Right forelimb (tissue), 1 donor: Measurements from ENCODE around the gene RALGAPA1.

Experiments
- DNase-seq: peaks from one replicate; pipeline ENCODE4 v3.0.0-alpha.2; 2018

Gene RALGAPA1

DNA sequence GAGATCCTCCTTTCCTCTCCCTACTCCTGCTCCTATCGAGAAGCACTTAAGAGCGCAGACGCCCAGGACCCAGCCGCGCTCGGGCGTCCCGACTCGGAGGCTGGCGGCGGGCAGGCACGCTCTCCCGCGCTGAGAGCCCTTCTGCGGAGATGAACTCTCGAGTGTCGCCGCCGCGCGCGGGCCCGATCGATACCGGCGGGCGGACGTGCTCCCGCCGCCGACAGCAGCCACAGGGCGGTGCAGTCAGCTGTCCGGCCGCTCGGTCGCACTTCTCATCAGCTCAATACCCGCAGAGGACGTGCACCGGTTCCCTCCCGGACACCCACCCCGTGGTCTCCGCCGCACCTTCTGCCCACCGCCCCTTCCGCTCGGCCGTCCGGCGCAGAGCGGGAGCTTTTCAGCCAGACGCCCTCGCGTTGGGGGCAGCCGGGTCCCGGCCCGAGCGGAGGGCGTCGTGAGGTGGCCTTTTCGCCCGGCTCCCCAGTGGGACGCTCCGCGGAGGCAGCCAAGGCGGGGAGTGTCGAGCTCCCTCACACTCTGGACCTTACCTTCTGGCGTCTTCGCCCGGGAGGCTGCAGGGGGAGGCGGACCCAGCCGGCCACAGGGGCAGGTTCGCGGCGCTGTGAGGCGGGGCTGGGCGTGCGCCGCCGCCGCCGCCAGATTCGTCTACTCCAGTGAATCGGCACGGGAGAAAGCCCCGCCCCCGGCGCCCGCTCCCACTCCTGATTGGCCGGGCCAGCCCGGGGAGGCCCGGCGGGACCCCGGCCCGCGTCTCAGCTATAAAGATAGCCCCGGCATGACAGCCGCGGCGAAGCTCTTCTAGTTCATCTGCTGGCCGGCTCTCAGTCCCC is 275.5 kb downstream of the RALGAPA1 start, which contains the start of gene INSM2:
TSS of gene INSM2 (plus strand) at position 808 of the 851 bp plus-strand sequence. CDS start 89 bp downstream, outside the sequence.
- peak; percentile 63 for DNase-seq

- no peak for DNase-seq
Measured at GRCh38 chr14:35532783-35533356, 276.2 kb downstream of the RALGAPA1 start.

DNA sequence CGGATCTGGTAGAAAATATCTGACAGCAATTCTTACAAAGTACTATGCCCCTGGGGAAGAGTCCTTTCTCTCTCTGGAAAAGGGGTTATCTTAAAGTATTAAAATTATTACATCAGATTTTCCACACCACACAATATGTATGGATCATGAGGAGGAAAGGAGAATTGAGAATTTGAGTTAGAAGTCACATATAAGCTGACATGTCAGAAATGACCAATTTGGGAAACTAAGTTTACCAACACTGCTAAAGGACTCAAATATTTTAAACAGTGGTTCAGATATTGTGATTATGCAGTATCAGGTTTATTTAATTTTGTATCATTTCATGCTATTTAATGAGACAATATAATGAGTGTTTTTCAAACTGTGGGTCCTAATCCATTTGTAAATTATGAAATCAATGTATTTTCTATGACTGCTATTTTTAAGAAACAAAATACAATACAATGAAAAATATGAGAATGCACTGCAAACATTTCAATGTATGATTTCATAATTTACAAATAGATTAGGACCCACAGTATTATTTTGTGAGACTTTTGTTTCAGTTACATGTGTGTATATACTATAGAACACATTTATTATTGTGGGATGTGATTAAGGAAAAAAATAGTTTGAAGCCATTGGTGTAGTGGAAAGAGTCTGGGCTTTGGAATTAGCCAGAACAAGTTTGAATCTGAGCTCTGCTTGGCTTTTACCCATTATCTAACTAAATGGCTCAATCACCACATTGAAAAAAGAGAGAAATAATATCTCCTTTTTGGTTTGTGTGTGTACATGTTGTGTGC is 276.9 kb downstream of the RALGAPA1 start:
- no peak for DNase-seq

DNA sequence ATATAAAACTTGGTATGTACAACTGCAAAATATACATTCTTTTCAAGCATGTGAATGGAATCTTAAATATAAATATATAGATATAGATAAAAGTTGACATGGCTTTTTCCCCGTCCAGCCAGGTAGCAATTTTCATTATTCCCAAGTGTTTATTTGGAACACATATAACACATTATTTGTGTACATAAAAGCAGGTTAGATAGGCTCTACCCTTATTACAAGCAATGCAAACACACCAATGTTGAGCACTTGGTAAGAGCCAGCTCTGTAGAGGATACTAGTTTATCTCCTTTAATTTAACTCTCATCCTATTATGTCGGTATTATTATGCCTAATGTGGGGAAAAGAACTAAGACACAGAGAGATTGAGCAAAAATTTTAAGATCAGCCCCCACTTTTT is 282.1 kb downstream of the RALGAPA1 start:
- DNase-seq: no peak

DNA sequence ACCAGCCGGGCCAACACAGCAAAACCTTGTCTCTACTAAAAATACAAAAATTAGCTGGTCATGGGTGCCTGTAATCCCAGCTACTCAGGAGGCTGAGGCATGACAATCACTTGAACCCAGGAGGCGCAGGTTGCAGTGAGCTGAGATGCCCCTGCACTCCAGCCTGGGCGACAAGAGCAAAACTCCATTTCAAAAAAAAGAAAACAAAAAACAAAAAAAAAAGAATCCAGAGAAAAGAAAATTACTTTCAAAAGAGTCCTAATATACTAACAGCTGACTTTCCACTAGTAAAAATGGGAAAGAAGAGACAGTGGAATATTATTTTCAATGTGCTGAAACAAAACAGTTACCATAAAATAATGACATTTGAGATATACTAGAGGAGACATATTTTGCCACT is 283.4 kb downstream of the RALGAPA1 start:
- DNase-seq: no peak

GRCh38 chr14:35519986-35520385 is 289.1 kb downstream of the RALGAPA1 start:
- no peak for DNase-seq

DNA sequence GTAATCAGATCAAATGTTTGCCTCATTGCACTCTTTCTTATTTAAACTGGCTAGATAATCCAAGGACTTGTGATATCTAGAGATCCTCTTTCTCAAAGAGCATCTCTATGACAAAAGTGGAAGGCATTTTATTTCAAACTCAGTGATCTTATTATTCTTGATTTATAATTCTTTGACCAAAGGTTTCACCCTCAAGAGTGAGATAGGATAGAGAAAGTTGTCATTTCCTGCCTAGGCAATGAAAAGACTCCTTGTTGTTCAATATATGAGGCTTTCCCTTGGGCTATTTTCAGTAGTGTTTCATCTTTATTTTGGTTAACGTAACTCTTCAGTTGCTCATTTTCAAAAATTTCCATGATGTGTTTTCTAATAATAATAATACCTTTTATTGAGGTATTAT is 293.2 kb downstream of the RALGAPA1 start:
- no peak for DNase-seq

DNA sequence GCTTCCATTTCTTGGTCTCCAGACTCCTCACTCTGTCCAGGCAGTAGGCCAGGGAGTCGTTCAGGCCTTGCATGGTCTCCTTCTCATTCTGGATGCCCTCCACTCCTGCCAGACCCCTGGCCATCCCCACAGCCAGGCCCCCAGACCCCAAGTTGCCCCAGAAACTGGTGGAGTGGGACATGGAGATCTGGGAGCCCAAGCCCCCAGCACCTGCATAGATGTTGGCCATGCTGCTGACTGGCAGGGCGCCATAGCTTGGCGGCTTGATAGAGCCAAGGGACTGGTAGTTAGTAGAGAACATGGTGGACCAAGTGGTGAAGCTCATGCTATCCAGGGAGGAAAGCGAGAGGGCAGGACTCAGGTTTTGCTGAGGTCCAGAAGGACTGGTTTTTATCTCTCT is 296.3 kb downstream of the RALGAPA1 start:
- DNase-seq: no peak

- no peak for DNase-seq
Measured at GRCh38 chr14:35509846-35510245, 299.2 kb downstream of the RALGAPA1 start.

DNA sequence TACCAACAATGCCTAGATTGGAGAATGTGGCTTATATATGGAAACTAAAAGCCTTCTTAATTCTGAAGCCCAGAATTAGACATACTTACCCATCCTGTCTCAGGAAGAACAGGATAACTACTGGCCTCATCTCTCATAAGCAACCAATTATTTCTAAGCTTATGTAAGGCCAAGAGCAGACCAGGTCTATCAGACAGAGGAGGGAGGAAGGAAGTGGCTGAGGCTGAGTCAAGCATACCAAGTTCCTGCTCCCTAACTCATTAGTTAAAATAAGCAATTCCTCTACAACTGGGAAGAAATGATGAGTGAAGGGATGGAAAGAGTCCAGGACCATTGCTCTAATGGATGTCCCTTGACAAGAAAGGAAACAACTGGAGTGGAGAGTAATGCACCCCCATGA is 302.2 kb downstream of the RALGAPA1 start:
- no peak for DNase-seq

GRCh38 chr14:35506461-35506860 is 302.6 kb downstream of the RALGAPA1 start:
- no peak for DNase-seq

- no peak for DNase-seq
Measured at GRCh38 chr14:35504260-35504659, 304.8 kb downstream of the RALGAPA1 start.

DNA sequence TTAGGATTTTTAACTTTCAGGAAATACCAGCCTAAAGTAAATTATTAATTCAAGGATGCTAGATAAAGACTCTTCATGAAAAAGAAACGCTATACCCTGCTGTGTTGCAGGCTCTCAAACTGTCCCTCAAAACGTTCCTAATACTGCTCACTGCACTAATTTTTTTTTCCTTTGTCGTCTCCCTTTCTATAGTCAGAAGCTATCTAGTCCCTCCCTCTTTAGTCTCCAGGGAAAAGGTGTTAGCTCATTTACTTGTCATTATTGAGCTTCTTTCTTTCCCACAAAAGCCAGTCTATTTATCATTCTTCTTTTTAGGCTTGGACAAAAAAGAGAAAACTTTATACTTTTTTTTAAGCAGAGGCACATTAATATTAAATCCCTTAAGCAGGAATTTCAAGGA is 305.4 kb downstream of the RALGAPA1 start:
- DNase-seq: no peak

GRCh38 chr14:35499180-35499579 is 309.9 kb downstream of the RALGAPA1 start:
- DNase-seq: no peak

- DNase-seq: no peak
Measured at GRCh38 chr14:35495278-35495677, 313.8 kb downstream of the RALGAPA1 start.

DNA sequence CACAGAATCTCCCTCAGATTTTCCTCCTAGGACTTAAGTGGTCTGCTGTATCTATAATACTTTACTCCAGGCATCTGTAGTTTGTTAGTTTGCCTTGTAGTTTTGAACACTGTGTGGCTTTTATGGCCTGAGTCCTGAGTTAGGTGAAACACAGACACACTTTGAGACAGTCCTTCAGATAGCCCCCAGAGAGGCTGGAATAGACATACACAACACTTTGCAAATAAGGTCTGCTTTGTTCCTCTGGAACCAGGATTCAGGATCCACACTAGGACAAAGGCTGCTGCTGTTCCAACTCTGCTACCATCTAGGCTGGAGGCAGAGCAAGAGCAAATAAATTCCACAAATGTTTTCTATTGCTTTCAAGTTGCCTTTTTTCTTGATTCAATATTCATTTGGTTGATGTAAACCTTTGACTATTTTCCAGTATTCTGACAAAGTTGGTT is 316.5 kb downstream of the RALGAPA1 start:
- DNase-seq: no peak
